GM12878 (cell line): ENCODE results near the gene S100A8. TPM values are rescaled to one million over a fixed set of nuclear protein-coding genes. Genes with fewer than 3 reads are reported as not detected.

Experiments
- CEBPZ ChIP-seq: fragments of 150-350 bp; IDR thresholded peaks from 2 replicates; pipeline ENCODE4 v1.6.1; 2016; ENCODE audit warnings: low read depth, low read length
- EP300 ChIP-seq, 2 experiments: fragments of 150-350 bp in 1 of 2; IDR thresholded peaks; 2 replicates each; pipeline ENCODE4 v1.6.1; 2011 to 2012; ENCODE audit warnings: low read depth in 2 of 2, low read length in 2 of 2, borderline replicate concordance in 1 of 2, improper control_type of control experiment in 1 of 2, inconsistent platforms in 1 of 2; ENCODE audit not compliant: control insufficient read depth in 1 of 2
- FOS ChIP-seq: IDR thresholded peaks from 3 replicates; pipeline ENCODE4 v1.6.1; 2011; ENCODE audit warnings: borderline replicate concordance; ENCODE audit not compliant: insufficient read length; ENCODE audit errors: extremely low read depth
- FOXM1 ChIP-seq: IDR thresholded peaks from 2 replicates; pipeline ENCODE4 v1.6.1; 2012; ENCODE audit warnings: low read depth, mild to moderate bottlenecking, inconsistent platforms, low read length, moderate library complexity
- NBN ChIP-seq: fragments of 450-650 bp; IDR thresholded peaks from 2 replicates; pipeline ENCODE4 v1.6.1; 2016
- NR2C1 ChIP-seq: fragments of 450-650 bp; IDR thresholded peaks from 2 replicates; pipeline ENCODE4 v1.6.1; 2017; ENCODE audit warnings: antibody characterized with exemption, mild to moderate bottlenecking, moderate library complexity
- PBX3 ChIP-seq: IDR thresholded peaks from 2 replicates; pipeline ENCODE4 v1.6.1; 2011; ENCODE audit warnings: mild to moderate bottlenecking, low read depth, low read length, moderate library complexity; ENCODE audit not compliant: insufficient replicate concordance
- POLR2AphosphoS2 ChIP-seq: IDR thresholded peaks from 2 replicates; pipeline ENCODE4 v1.6.1; 2011; ENCODE audit warnings: low read depth, mild to moderate bottlenecking, low read length, improper control_type of control experiment, moderate library complexity
- RB1 ChIP-seq: fragments of 450-650 bp; formaldehyde crosslinking; IDR thresholded peaks from 2 replicates; pipeline ENCODE4 v1.6.1; 2017; ENCODE audit warnings: mild to moderate bottlenecking, borderline replicate concordance
- ZNF207 ChIP-seq: fragments of 450-650 bp; IDR thresholded peaks from 2 replicates; pipeline ENCODE4 v1.6.1; 2014; ENCODE audit warnings: antibody characterized with exemption, mild to moderate bottlenecking, borderline replicate concordance
- polyA plus RNA-seq, 11 experiments: library from polyadenylated mRNA; depleted of rRNA in 4 of 11; unstranded in 6 of 11; stranded (reverse) in 5 of 11; fragments of >200 nt; fragmentation: Nextera tagmentation in 4 of 11; fragmentation: Illumina TruSeq in 1 of 11; extraction: Ambion mirVana in 4 of 11; extraction: Trizol in 1 of 11; gene quantifications; 1 replicate in 1 of 11; 2 replicates in 10 of 11; pipeline versions ENCODE4 v1.2.1 to v1.2.3, GENCODE V29; 2011 to 2016; ENCODE audit warnings: inconsistent platforms in 2 of 11, missing spikeins in 2 of 11, low read depth in 1 of 11
- total RNA-seq, 4 experiments: library from RNA; depleted of rRNA in 3 of 4; stranded (reverse); fragments of >200 nt in 3 of 4; fragmentation: Illumina TruSeq in 1 of 4; extraction: Trizol in 1 of 4; gene quantifications; 2 replicates each; pipeline versions ENCODE4 v1.2.1 to v1.2.3, GENCODE V29; 2013 to 2021
- TF ChIP-seq, protein P1 (sequence below): fragments of 450-650 bp; formaldehyde crosslinking; IDR thresholded peaks from 2 replicates; pipeline ENCODE4 v1.5.0; 2022; ENCODE audit warnings: mild to moderate bottlenecking, missing genetic modification characterization
- TF ChIP-seq, protein P2 (sequence below): fragments of 450-650 bp; formaldehyde crosslinking; IDR thresholded peaks from 2 replicates; pipeline ENCODE4 v1.4.0; 2020; ENCODE audit warnings: mild to moderate bottlenecking, moderate library complexity
- TF ChIP-seq, protein P3 (sequence below): IDR thresholded peaks from 2 replicates; pipeline ENCODE4 v1.6.1; 2012; ENCODE audit warnings: low read length, inconsistent platforms

The S100A8 gene
- total and polyA plus RNA-seq, 10 of the 15 experiments (the other 5 are each of a cell fraction or from before 2014, with no cell fraction given) = 0.28 TPM; not detected in 9

- TF ChIP-seq FOS = no peak
- TF ChIP-seq NBN = no peak; the same call in 1 of the 2 replicates
- no peak for TF ChIP-seq RB1
- 0 out of 2 replicates have a peak, but pooled peaks have one; percentile 30 for TF ChIP-seq FOXM1
- TF ChIP-seq, protein P1, sequence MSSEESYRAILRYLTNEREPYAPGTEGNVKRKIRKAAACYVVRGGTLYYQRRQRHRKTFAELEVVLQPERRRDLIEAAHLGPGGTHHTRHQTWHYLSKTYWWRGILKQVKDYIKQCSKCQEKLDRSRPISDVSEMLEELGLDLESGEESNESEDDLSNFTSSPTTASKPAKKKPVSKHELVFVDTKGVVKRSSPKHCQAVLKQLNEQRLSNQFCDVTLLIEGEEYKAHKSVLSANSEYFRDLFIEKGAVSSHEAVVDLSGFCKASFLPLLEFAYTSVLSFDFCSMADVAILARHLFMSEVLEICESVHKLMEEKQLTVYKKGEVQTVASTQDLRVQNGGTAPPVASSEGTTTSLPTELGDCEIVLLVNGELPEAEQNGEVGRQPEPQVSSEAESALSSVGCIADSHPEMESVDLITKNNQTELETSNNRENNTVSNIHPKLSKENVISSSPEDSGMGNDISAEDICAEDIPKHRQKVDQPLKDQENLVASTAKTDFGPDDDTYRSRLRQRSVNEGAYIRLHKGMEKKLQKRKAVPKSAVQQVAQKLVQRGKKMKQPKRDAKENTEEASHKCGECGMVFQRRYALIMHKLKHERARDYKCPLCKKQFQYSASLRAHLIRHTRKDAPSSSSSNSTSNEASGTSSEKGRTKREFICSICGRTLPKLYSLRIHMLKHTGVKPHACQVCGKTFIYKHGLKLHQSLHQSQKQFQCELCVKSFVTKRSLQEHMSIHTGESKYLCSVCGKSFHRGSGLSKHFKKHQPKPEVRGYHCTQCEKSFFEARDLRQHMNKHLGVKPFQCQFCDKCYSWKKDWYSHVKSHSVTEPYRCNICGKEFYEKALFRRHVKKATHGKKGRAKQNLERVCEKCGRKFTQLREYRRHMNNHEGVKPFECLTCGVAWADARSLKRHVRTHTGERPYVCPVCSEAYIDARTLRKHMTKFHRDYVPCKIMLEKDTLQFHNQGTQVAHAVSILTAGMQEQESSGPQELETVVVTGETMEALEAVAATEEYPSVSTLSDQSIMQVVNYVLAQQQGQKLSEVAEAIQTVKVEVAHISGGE = no peak
- TF ChIP-seq CEBPZ = no peak
- TF ChIP-seq, protein P2, sequence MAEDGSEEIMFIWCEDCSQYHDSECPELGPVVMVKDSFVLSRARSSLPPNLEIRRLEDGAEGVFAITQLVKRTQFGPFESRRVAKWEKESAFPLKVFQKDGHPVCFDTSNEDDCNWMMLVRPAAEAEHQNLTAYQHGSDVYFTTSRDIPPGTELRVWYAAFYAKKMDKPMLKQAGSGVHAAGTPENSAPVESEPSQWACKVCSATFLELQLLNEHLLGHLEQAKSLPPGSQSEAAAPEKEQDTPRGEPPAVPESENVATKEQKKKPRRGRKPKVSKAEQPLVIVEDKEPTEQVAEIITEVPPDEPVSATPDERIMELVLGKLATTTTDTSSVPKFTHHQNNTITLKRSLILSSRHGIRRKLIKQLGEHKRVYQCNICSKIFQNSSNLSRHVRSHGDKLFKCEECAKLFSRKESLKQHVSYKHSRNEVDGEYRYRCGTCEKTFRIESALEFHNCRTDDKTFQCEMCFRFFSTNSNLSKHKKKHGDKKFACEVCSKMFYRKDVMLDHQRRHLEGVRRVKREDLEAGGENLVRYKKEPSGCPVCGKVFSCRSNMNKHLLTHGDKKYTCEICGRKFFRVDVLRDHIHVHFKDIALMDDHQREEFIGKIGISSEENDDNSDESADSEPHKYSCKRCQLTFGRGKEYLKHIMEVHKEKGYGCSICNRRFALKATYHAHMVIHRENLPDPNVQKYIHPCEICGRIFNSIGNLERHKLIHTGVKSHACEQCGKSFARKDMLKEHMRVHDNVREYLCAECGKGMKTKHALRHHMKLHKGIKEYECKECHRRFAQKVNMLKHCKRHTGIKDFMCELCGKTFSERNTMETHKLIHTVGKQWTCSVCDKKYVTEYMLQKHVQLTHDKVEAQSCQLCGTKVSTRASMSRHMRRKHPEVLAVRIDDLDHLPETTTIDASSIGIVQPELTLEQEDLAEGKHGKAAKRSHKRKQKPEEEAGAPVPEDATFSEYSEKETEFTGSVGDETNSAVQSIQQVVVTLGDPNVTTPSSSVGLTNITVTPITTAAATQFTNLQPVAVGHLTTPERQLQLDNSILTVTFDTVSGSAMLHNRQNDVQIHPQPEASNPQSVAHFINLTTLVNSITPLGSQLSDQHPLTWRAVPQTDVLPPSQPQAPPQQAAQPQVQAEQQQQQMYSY (CRISPR knock-in tag) = no peak
- TF ChIP-seq NR2C1 = no peak
- TF ChIP-seq PBX3 = no peak
- no peak for TF ChIP-seq POLR2AphosphoS2
- TF ChIP-seq, protein P3, sequence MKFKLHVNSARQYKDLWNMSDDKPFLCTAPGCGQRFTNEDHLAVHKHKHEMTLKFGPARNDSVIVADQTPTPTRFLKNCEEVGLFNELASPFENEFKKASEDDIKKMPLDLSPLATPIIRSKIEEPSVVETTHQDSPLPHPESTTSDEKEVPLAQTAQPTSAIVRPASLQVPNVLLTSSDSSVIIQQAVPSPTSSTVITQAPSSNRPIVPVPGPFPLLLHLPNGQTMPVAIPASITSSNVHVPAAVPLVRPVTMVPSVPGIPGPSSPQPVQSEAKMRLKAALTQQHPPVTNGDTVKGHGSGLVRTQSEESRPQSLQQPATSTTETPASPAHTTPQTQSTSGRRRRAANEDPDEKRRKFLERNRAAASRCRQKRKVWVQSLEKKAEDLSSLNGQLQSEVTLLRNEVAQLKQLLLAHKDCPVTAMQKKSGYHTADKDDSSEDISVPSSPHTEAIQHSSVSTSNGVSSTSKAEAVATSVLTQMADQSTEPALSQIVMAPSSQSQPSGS = 0 out of 2 replicates have a peak, but pooled peaks have one; percentile 39
- no peak for TF ChIP-seq ZNF207
- peak in 1 of 2 experiments; percentile 23; a peak in 1 of 4 replicates for TF ChIP-seq EP300 (IDR thresholded peaks at IDR 0.05; ENCODE audit: borderline replicate concordance in 1 of 2, control insufficient read depth in 1 of 2, low read depth in 2 of 2, low read length in 2 of 2)
These were observed 46.8 kb downstream of the S100A8 start (continued) for GRCh38 chr1:153343811-153344717.
